GM12878 (cell line): ENCODE measurements around the gene IER2. TPM values are rescaled to one million over a fixed set of nuclear protein-coding genes. Genes with fewer than 3 reads are reported as not detected.

Source experiments
- ATF7 ChIP-seq: fragments of 450-650 bp; IDR thresholded peaks from 2 replicates; pipeline ENCODE4 v1.6.1; 2016; ENCODE audit warnings: low read depth, mild to moderate bottlenecking
- BCL3 ChIP-seq: IDR thresholded peaks from 2 replicates; pipeline ENCODE4 v1.6.1; 2011; ENCODE audit warnings: borderline replicate concordance, low read depth, mild to moderate bottlenecking, moderate library complexity, low read length; ENCODE audit not compliant: insufficient read depth, poor library complexity, severe bottlenecking
- BHLHE40 ChIP-seq, 2 experiments: fragments of 450-650 bp in 1 of 2; IDR thresholded peaks; 2 replicates each; pipeline ENCODE4 v1.6.1; 2011 to 2017; ENCODE audit warnings: low read depth in 2 of 2, borderline replicate concordance in 1 of 2, improper control_type of control experiment in 1 of 2, low read length in 1 of 2, mild to moderate bottlenecking in 1 of 2
- CREM ChIP-seq: IDR thresholded peaks from 2 replicates; pipeline ENCODE4 v1.6.1; 2014; ENCODE audit warnings: antibody characterized with exemption, low read depth
- E2F8 ChIP-seq: fragments of 450-650 bp; IDR thresholded peaks from 2 replicates; pipeline ENCODE4 v1.6.1; 2018; ENCODE audit warnings: mild to moderate bottlenecking, low read depth, moderate library complexity; ENCODE audit not compliant: partially characterized antibody
- EZH2 ChIP-seq: IDR thresholded peaks from 2 replicates; pipeline ENCODE4 v1.6.1; 2012; ENCODE audit warnings: low read depth, mild to moderate bottlenecking, control low read depth, inconsistent platforms, low read length, borderline replicate concordance; ENCODE audit not compliant: control insufficient read depth
- IKZF2 ChIP-seq, 2 experiments: fragments of 450-650 bp; IDR thresholded peaks; 2 replicates each; pipeline ENCODE4 v1.6.1; 2017; ENCODE audit warnings: mild to moderate bottlenecking in 2 of 2, moderate library complexity in 2 of 2
- IRF4 ChIP-seq: IDR thresholded peaks from 2 replicates; pipeline ENCODE4 v1.6.1; 2011; ENCODE audit warnings: low read depth, low read length
- JUNB ChIP-seq: IDR thresholded peaks from 2 replicates; pipeline ENCODE4 v1.6.1; 2016; ENCODE audit warnings: antibody characterized with exemption, mild to moderate bottlenecking
- LARP7 ChIP-seq: fragments of 450-650 bp; IDR thresholded peaks from 2 replicates; pipeline ENCODE4 v1.6.1; 2017; ENCODE audit warnings: mild to moderate bottlenecking
- SIX5 ChIP-seq: IDR thresholded peaks from 2 replicates; pipeline ENCODE4 v1.6.1; 2011; ENCODE audit warnings: mild to moderate bottlenecking, low read depth, low read length, moderate library complexity; ENCODE audit not compliant: severe bottlenecking
- SPI1 ChIP-seq: IDR thresholded peaks from 2 replicates; pipeline ENCODE4 v1.6.1; 2011; ENCODE audit warnings: low read depth, mild to moderate bottlenecking, low read length, moderate library complexity, borderline replicate concordance; ENCODE audit not compliant: insufficient read depth
- TBL1XR1 ChIP-seq: IDR thresholded peaks from 2 replicates; pipeline ENCODE4 v1.6.1; 2012; ENCODE audit warnings: low read depth, low read length, improper control_type of control experiment
- ZBED1 ChIP-seq: IDR thresholded peaks from 2 replicates; pipeline ENCODE4 v1.6.1; 2016; ENCODE audit warnings: borderline replicate concordance
- polyA plus RNA-seq, 11 experiments: library from polyadenylated mRNA; depleted of rRNA in 4 of 11; unstranded in 6 of 11; stranded (reverse) in 5 of 11; fragments of >200 nt; fragmentation: Nextera tagmentation in 4 of 11; fragmentation: Illumina TruSeq in 1 of 11; extraction: Ambion mirVana in 4 of 11; extraction: Trizol in 1 of 11; gene quantifications; 1 replicate in 1 of 11; 2 replicates in 10 of 11; pipeline versions ENCODE4 v1.2.1 to v1.2.3, GENCODE V29; 2011 to 2016; ENCODE audit warnings: inconsistent platforms in 2 of 11, missing spikeins in 2 of 11, low read depth in 1 of 11
- total RNA-seq, 4 experiments: library from RNA; depleted of rRNA in 3 of 4; stranded (reverse); fragments of >200 nt in 3 of 4; fragmentation: Illumina TruSeq in 1 of 4; extraction: Trizol in 1 of 4; gene quantifications; 2 replicates each; pipeline versions ENCODE4 v1.2.1 to v1.2.3, GENCODE V29; 2013 to 2021
- TF ChIP-seq, protein P1 (sequence below): fragments of 450-650 bp; IDR thresholded peaks from 2 replicates; pipeline ENCODE4 v1.6.1; 2016; ENCODE audit warnings: mild to moderate bottlenecking
- TF ChIP-seq, protein P2 (sequence below): fragments of 450-650 bp; IDR thresholded peaks from 2 replicates; pipeline ENCODE4 v1.6.1; 2016; ENCODE audit warnings: mild to moderate bottlenecking, moderate library complexity, borderline replicate concordance

IER2 gene
- total and polyA plus RNA-seq, 10 of the 15 experiments (the other 5 are each of a cell fraction or from before 2014, with no cell fraction given) = 2.8 to 94.5 (median 24.9) TPM

DNA sequence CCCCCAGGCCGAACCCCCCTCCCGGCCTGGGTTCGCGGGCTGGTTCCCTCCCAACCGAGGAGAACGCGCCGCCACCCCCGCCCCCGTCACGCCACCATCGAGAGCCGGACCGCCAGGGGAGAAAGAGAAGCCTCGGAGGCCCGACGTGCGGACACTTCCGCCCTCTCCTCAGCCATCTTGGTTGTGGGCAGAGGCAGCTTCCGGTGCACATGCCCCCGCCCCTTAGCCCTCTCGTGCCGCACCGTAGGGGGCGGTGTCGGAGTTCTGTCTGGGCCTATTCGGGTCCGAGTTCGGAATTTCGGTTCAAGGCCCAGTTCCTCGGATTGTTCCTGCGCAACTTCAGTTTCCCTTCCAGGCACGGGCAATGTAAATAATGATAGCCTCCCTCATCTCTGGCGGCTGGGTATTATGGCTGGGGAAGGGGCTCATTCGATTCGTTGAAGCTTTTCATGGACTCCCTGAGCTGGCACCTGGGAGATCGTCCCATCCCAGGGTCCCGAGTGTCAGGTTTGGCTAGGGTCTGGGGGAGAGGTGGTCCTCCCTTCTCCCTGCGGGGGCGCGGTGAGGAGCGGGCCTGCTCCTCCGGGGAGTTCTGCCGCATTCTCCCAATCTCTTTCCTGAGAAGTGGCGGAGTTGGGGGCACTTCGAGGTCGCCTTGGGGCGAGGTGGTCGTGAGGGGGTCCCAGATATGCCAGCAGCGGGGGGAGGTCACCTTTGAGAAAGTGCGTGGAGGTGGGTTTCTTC lies at the start of gene IER2, which contains the start of gene STX10 (continued):
- no peak for TF ChIP-seq EZH2
- no peak for TF ChIP-seq ZBED1
- TF ChIP-seq, protein P1, sequence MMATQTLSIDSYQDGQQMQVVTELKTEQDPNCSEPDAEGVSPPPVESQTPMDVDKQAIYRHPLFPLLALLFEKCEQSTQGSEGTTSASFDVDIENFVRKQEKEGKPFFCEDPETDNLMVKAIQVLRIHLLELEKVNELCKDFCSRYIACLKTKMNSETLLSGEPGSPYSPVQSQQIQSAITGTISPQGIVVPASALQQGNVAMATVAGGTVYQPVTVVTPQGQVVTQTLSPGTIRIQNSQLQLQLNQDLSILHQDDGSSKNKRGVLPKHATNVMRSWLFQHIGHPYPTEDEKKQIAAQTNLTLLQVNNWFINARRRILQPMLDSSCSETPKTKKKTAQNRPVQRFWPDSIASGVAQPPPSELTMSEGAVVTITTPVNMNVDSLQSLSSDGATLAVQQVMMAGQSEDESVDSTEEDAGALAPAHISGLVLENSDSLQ = peak; percentile 28
- TF ChIP-seq E2F8 = peak; percentile 80
- TF ChIP-seq BHLHE40 (IDR thresholded peaks at IDR 0.05; ENCODE audit: borderline replicate concordance in 1 of 2, low read depth in 2 of 2, low read length in 1 of 2) = peak; percentile 97 to 98
- TF ChIP-seq IRF4 = 0 out of 2 replicates have a peak, but pooled peaks have one; percentile 17
- TF ChIP-seq JUNB = no peak
- peak; percentile 1; the same call in 1 of the 2 replicates for TF ChIP-seq LARP7
- TF ChIP-seq BCL3 = no peak
- TF ChIP-seq CREM = peak; percentile 86
- peak; percentile 10 to 15; a peak in 2 of 4 replicates for TF ChIP-seq IKZF2 (IDR thresholded peaks at IDR 0.05)
- TF ChIP-seq ATF7 = peak; percentile 31; the same call in 1 of the 2 replicates
- TF ChIP-seq, protein P2, sequence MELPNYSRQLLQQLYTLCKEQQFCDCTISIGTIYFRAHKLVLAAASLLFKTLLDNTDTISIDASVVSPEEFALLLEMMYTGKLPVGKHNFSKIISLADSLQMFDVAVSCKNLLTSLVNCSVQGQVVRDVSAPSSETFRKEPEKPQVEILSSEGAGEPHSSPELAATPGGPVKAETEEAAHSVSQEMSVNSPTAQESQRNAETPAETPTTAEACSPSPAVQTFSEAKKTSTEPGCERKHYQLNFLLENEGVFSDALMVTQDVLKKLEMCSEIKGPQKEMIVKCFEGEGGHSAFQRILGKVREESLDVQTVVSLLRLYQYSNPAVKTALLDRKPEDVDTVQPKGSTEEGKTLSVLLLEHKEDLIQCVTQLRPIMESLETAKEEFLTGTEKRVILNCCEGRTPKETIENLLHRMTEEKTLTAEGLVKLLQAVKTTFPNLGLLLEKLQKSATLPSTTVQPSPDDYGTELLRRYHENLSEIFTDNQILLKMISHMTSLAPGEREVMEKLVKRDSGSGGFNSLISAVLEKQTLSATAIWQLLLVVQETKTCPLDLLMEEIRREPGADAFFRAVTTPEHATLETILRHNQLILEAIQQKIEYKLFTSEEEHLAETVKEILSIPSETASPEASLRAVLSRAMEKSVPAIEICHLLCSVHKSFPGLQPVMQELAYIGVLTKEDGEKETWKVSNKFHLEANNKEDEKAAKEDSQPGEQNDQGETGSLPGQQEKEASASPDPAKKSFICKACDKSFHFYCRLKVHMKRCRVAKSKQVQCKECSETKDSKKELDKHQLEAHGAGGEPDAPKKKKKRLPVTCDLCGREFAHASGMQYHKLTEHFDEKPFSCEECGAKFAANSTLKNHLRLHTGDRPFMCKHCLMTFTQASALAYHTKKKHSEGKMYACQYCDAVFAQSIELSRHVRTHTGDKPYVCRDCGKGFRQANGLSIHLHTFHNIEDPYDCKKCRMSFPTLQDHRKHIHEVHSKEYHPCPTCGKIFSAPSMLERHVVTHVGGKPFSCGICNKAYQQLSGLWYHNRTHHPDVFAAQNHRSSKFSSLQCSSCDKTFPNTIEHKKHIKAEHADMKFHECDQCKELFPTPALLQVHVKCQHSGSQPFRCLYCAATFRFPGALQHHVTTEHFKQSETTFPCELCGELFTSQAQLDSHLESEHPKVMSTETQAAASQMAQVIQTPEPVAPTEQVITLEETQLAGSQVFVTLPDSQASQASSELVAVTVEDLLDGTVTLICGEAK = peak; percentile 94
- TF ChIP-seq SIX5 = peak; percentile 77
- TF ChIP-seq SPI1 = peak; percentile 48; the same call in 1 of the 2 replicates
- 0 out of 2 replicates have a peak, but pooled peaks have one; percentile 43 for TF ChIP-seq TBL1XR1
